ENCODE results near the gene ECE1.
A peak's percentile ranks its signal among the peaks of the same experiment; 100 is the strongest.

The ECE1 gene

GRCh38 chr1:21324368-21325141 is 34.3 kb upstream of the ECE1 start:
- H3K79me2 ChIP-seq (ENCODE audit: insufficient read depth, low read length): peaks cover 84% of the 10 kb centered on the region
- no peak overlapping the region for H2AFZ ChIP-seq (ENCODE audit: low read depth, low read length, severe bottlenecking)
- TF ChIP-seq CTCF (IDR thresholded peaks at IDR 0.05; ENCODE audit: insufficient read depth, low read length, poor library complexity, severe bottlenecking) (no peak), EZH2phosphoT487 (conservative IDR thresholded peaks at IDR 0.05; ENCODE audit: low read length) (no peak)
- H3K4me3 ChIP-seq (ENCODE audit: insufficient read depth, low read length, poor library complexity, severe bottlenecking): no peak overlapping the region
- H3K36me3 ChIP-seq (ENCODE audit: low read length): no peaks in the 10 kb centered on the region
- peak overlapping the region; percentile 42 for H3K4me2 ChIP-seq (ENCODE audit: low read depth, low read length, poor library complexity, severe bottlenecking)
- H3K27me3 ChIP-seq (ENCODE audit: low read length): no peaks in the 10 kb centered on the region
- H3F3A ChIP-seq (ENCODE audit: insufficient read depth): 0 out of 2 replicates have a peak, but pooled peaks cover 4% of the 10 kb centered on the region
- H4K20me1 ChIP-seq (ENCODE audit: low read depth, low read length): no peaks in the 10 kb centered on the region
- H3K9me2 ChIP-seq (replicated peaks; ENCODE audit: insufficient read depth, low read length): no peaks in the 10 kb centered on the region
- H3K9ac ChIP-seq (ENCODE audit: low read length): peak overlapping the region; percentile 27
- peak overlapping the region; percentile 70 for H3K27ac ChIP-seq (ENCODE audit: low read depth, low read length)
- H3K9me3 ChIP-seq (ENCODE audit: insufficient read depth, low read length): no peaks in the 10 kb centered on the region

- Histone ChIP-seq H3F3A (ENCODE audit: insufficient read depth) (0 out of 2 replicates have a peak, but pooled peaks cover 4% of the 10 kb centered on the region), H3K9me3 (ENCODE audit: insufficient read depth, low read length) (no peaks in the 10 kb centered on the region), H2AFZ (ENCODE audit: low read depth, low read length, severe bottlenecking) (no peak overlapping the region), H3K27me3 (ENCODE audit: low read length) (no peaks in the 10 kb centered on the region), H4K20me1 (ENCODE audit: low read depth, low read length) (no peaks in the 10 kb centered on the region), H3K36me3 (ENCODE audit: low read length) (no peaks in the 10 kb centered on the region), H3K4me3 (ENCODE audit: insufficient read depth, low read length, poor library complexity, severe bottlenecking) (no peak overlapping the region), H3K79me2 (ENCODE audit: insufficient read depth, low read length) (peaks cover 84% of the 10 kb centered on the region), H3K9ac (ENCODE audit: low read length) (no peak overlapping the region), H3K4me2 (ENCODE audit: low read depth, low read length, poor library complexity, severe bottlenecking) (no peak overlapping the region), H3K9me2 (replicated peaks; ENCODE audit: insufficient read depth, low read length) (no peaks in the 10 kb centered on the region), H3K27ac (ENCODE audit: low read depth, low read length) (no peak overlapping the region)
- no peak for TF ChIP-seq EZH2phosphoT487 (conservative IDR thresholded peaks at IDR 0.05; ENCODE audit: low read length)
- TF ChIP-seq CTCF (IDR thresholded peaks at IDR 0.05; ENCODE audit: insufficient read depth, low read length, poor library complexity, severe bottlenecking): no peak
These were observed 32.8 kb upstream of the ECE1 start for GRCh38 chr1:21323091-21323490.

GRCh38 chr1:21322681-21323016 is 32.4 kb upstream of the ECE1 start:
- no peaks in the 10 kb centered on the region for H3K27me3 ChIP-seq (ENCODE audit: low read length)
- H4K20me1 ChIP-seq (ENCODE audit: low read depth, low read length): no peaks in the 10 kb centered on the region
- H3K9me2 ChIP-seq (replicated peaks; ENCODE audit: insufficient read depth, low read length): no peaks in the 10 kb centered on the region
- H3K4me3 ChIP-seq (ENCODE audit: insufficient read depth, low read length, poor library complexity, severe bottlenecking): no peak overlapping the region
- peaks cover 87% of the 10 kb centered on the region for H3K79me2 ChIP-seq (ENCODE audit: insufficient read depth, low read length)
- no peaks in the 10 kb centered on the region for H3K36me3 ChIP-seq (ENCODE audit: low read length)
- TF ChIP-seq CTCF (IDR thresholded peaks at IDR 0.05; ENCODE audit: insufficient read depth, low read length, poor library complexity, severe bottlenecking) (no peak), EZH2phosphoT487 (conservative IDR thresholded peaks at IDR 0.05; ENCODE audit: low read length) (no peak)
- no peak overlapping the region for H2AFZ ChIP-seq (ENCODE audit: low read depth, low read length, severe bottlenecking)
- no peaks in the 10 kb centered on the region for H3K9me3 ChIP-seq (ENCODE audit: insufficient read depth, low read length)
- no peak overlapping the region for H3K27ac ChIP-seq (ENCODE audit: low read depth, low read length)
- 0 out of 2 replicates have a peak, but pooled peaks cover 4% of the 10 kb centered on the region for H3F3A ChIP-seq (ENCODE audit: insufficient read depth)
- H3K9ac ChIP-seq (ENCODE audit: low read length): no peak overlapping the region
- no peak overlapping the region for H3K4me2 ChIP-seq (ENCODE audit: low read depth, low read length, poor library complexity, severe bottlenecking)

All from SU-DHL-6 (cell line).